Aorta (tissue), 5 donors: ENCODE measurements around the gene BANF1. TPM values are rescaled to one million over a fixed set of nuclear protein-coding genes. Genes with fewer than 3 reads are reported as not detected.
A peak's percentile ranks its signal among the peaks of the same experiment; 100 is the strongest.

Experiments used
- ATAC-seq: fragments of 200-7000 bp; cut with Tn5 transposase; one replicate; pipeline ENCODE4 v1.9.1; 2022; ENCODE audit warnings: moderate library complexity; ENCODE audit not compliant: low FRiP score
- DNase-seq, 2 donors: peaks; one replicate each; pipeline ENCODE4 v3.0.0-alpha.2; 2020
- H3K27ac ChIP-seq, 2 donors: one replicate each; pipeline ENCODE4 v1.5.1; 2013; ENCODE audit warnings: low read length in 2 of 2, mild to moderate bottlenecking in 2 of 2, moderate library complexity in 2 of 2, control low read depth in 1 of 2, inconsistent platforms in 1 of 2, low read depth in 1 of 2
- H3K27me3 ChIP-seq, 2 donors: one replicate each; pipeline ENCODE4 v1.6.1; 2013; ENCODE audit warnings: control low read depth in 1 of 2, low read length in 1 of 2, mild to moderate bottlenecking in 1 of 2, moderate library complexity in 1 of 2; ENCODE audit not compliant: insufficient read depth in 2 of 2, control insufficient read depth in 1 of 2
- H3K36me3 ChIP-seq, 2 donors: one replicate each; pipeline ENCODE4 v1.6.1; 2013; ENCODE audit warnings: control low read depth in 1 of 2, low read length in 1 of 2, mild to moderate bottlenecking in 1 of 2; ENCODE audit not compliant: insufficient read depth in 2 of 2, control insufficient read depth in 1 of 2
- H3K4me1 ChIP-seq, 2 donors: one replicate each; pipeline ENCODE4 v1.6.1; 2013; ENCODE audit warnings: low read length in 2 of 2, control low read depth in 1 of 2, mild to moderate bottlenecking in 1 of 2, moderate library complexity in 1 of 2; ENCODE audit not compliant: insufficient read depth in 2 of 2, control insufficient read depth in 1 of 2
- H3K4me3 ChIP-seq, 2 donors: one replicate each; pipeline ENCODE4 v1.5.1; 2013; ENCODE audit warnings: low read length in 2 of 2, control low read depth in 1 of 2, mild to moderate bottlenecking in 1 of 2
- H3K9me3 ChIP-seq: one replicate; pipeline ENCODE4 v1.6.1; 2013; ENCODE audit warnings: mild to moderate bottlenecking, low read length; ENCODE audit not compliant: control insufficient read depth
- WGBS, 2 donors: extraction: QIAGEN DNeasy Blood & Tissue Kit; methylation state at CpG; one replicate each; pipeline ENCODE4 v1.1.7; 2013; 5-methylcytosine and 5-hydroxymethylcytosine counted together
- intact Hi-C, 2 donors: fragments of 100-400 bp; cut with DNase I; formaldehyde crosslinking; loops; one replicate each; pipeline versions ENCODE4 v1.14.2 to v1.15.0; 2022
- polyA plus RNA-seq, 2 donors: library from polyadenylated mRNA; stranded (reverse); fragments of 200-250 nt; gene quantifications; one replicate each; pipeline ENCODE4 v1.2.3, GENCODE V29; 2013
- total RNA-seq, 2 donors: library from RNA; stranded (reverse); fragmentation: NEBNext Ultra II Directional; extraction: Animal tissue kit (Norgen Biotek cat#: 25700); gene quantifications; one replicate each; pipeline ENCODE4 v1.2.1, GENCODE V29; 2021
- donor health status: healthy with polysubstance abuse.
- donor health status: Bipolar disorder and iron deficiency.
- donor health status: DM: no; HTN: no; CAD: no.
- donor health status: DM: no; HTN: no; CAD: no.
- donor health status: DM: yes; HTN: yes; CAD: no.

Gene BANF1
- total and polyA plus RNA-seq, 4 donors: 136 to 187 (median 150) TPM

DNA sequence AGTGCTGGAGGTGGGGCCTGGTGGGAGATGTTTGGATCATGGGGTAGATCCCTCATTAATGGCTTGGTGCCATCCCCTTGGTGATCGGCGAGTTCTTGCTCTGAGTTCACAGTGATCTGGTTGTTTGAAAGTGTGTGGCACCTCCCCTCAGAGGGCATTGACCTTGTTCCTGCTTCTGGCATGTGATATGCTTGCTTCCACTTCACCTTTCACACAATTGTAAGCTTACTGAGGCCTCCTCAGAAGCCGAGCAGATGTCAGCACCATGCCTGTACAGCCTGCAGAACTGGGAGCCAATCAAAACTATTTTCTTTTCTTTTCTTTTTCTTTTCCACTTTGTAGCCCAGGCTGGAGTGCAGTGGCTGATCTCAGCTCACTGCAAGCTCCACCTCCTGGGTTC is 35.0 kb downstream of the BANF1 start:
- H3K27me3 ChIP-seq: no peaks in the 10 kb centered on the region
- intact Hi-C loops: no loop called here
- no peaks in the 10 kb centered on the region for H3K9me3 ChIP-seq
- WGBS, 2 donors: 87 to 93% methylated on average over 3 of the region's 3 CpGs
- no peaks in the 10 kb centered on the region for H3K36me3 ChIP-seq
- H3K4me1 ChIP-seq: no peaks in the 10 kb centered on the region
- no peak overlapping the region for H3K27ac ChIP-seq
- no peak for DNase-seq
- ATAC-seq: no peak
- H3K4me3 ChIP-seq: no peak overlapping the region

DNA sequence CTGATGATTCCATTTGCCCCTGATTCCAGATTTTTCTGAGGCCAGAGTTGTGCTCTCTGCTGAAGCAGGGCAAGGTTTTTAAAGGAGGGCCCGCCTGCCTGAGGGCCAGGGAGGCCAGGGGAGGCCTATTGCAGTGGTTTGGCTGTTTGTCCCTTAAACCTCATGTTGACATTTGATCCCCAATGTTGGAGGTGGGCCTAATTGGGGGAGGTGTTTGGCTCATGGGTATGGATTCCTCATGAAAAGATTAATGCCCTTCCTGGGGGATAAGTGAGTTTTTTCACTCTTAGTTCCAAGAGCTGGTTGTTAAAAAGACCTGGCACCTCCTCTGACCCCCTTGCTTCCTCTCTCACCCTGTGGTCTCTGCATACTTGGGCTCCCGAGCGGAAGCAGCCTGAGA is 37.5 kb downstream of the BANF1 start:
- H3K4me3 ChIP-seq: no peak overlapping the region
- no peaks in the 10 kb centered on the region for H3K4me1 ChIP-seq
- 90% methylated on average over 3 of the region's 3 CpGs for WGBS, 2 donors
- no peak for ATAC-seq
- no peak overlapping the region for H3K27ac ChIP-seq
- DNase-seq: no peak
- H3K27me3 ChIP-seq: no peaks in the 10 kb centered on the region
- no peaks in the 10 kb centered on the region for H3K36me3 ChIP-seq
- no peaks in the 10 kb centered on the region for H3K9me3 ChIP-seq
- intact Hi-C loops: no loop called here

DNA sequence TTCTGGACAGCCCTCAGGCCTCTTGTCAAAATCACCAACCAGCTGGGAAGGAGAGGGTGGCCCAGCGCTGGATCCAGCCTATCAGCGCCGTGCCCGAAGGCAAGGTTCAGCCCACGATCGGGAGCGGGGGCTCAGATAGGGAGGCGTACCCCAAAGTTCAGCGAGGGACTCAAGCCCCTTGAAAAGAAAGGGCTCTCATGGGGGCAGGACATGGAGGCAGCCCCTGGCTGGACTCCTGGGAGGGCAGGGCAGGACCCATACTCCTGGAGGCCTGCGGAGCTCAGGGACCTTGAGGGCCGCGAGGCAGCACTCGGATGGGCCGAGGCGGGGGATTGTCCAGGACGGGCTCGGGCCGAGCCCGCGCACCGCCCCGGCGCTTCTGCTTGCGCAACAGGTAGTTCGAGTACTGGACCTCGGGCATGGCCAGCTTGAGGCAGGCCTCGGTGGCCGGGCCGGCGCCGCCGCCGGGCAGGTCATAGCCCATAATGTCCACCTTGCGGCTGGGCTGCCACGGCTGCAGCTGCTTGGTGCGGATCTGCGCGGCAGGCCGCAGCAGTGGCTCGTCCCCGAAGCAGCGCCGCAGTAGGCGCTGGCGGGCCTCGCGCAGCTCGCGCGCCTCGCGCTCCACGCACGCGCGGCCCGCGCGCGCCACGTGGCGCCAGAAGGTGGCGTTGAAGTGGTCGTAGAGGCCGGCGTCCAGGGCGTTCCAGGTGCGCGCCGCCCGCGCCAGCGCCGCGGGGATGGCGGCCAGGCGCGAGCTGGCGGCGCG is 40.1 kb downstream of the BANF1 start:
- intact Hi-C loops: no loop called here
- Histone ChIP-seq H3K27me3 (no peaks in the 10 kb centered on the region), H3K9me3 (no peaks in the 10 kb centered on the region), H3K4me3 (no peak overlapping the region), H3K36me3 (no peaks in the 10 kb centered on the region), H3K4me1 (no peaks in the 10 kb centered on the region), H3K27ac (no peak overlapping the region)
- DNase-seq: no peak
- WGBS, 2 donors: 96 to 97% methylated on average over 81 of the region's 81 CpGs
- no peak for ATAC-seq

DNA sequence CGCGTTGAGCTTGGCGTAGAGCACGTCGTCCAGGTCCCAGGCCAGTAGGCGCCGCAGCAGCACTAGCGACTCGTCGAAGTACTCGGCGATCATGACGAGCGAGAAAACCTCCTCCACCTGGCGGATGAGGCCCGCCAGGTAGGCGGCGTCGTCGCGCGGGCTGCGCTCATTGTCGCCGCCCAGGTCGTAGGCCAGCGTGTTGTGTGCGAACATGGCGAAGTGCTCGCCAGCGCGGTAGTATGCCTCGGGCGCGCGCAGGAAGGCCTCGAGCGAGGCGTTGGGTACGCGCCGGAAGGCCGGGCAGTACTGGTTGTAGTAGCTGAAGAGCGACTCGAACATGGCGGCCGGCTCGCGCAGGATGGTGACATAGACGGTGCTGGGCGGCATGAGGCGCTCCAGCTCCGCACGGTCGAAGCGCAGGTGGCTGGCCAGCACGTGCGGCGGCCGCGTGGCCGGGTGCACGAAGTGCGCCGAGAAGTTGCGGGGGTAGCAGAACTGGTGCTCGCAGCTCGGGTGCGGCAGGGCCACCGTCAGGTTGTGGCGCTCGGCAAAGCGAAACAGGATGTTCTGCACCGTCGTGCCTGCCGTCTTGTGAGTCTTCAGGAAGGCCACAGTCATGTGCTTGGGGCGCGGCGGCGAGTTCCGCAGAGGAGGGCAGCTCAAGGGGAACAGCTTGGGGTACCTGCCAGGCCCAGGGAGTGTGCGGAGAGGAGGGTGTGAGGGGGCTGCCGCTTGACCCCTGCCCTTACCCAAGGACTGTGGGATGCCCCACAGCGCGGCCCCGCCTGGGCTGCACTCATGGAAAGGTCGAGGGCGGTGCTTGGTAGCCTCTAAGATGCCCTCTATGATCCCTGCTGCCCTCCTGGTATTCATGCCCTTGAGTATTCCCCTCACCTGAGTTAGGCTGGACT is 40.9 kb downstream of the BANF1 start:
- intact Hi-C loops: no loop called here
- H3K36me3 ChIP-seq: no peaks in the 10 kb centered on the region
- no peaks in the 10 kb centered on the region for H3K9me3 ChIP-seq
- ATAC-seq: no peak
- no peaks in the 10 kb centered on the region for H3K27me3 ChIP-seq
- WGBS, 2 donors: 97 to 98% methylated on average over 88 of the region's 88 CpGs
- H3K4me1 ChIP-seq: no peaks in the 10 kb centered on the region
- H3K27ac ChIP-seq: no peak overlapping the region
- no peak for DNase-seq
- no peak overlapping the region for H3K4me3 ChIP-seq

DNA sequence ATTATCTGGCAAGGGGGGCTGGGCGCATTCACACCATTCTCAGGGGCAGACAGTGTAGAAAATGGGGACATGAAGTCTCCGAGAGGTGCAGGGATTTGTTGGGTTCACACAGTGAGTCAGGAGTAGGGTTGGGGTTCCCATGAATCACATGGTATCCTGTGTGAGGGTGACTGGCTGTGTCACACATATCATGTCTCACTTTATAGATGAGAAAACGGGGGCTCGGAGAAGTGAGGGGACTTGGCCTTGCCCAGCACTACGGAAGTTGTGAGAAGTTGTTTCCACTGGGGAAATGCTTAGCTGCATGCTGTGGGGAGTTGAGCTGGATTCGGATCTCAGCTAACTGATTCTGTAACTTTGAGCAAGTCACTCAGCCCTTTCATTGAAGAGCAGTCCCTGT is 42.5 kb downstream of the BANF1 start:
- DNase-seq (no peak), ATAC-seq (no peak)
- Histone ChIP-seq H3K4me3 (no peak overlapping the region), H3K9me3 (no peaks in the 10 kb centered on the region), H3K36me3 (no peaks in the 10 kb centered on the region), H3K4me1 (no peaks in the 10 kb centered on the region), H3K27ac (no peak overlapping the region), H3K27me3 (no peaks in the 10 kb centered on the region)
- intact Hi-C loops: no loop called here
- WGBS, 2 donors: 67% methylated on average over 6 of the region's 6 CpGs

DNA sequence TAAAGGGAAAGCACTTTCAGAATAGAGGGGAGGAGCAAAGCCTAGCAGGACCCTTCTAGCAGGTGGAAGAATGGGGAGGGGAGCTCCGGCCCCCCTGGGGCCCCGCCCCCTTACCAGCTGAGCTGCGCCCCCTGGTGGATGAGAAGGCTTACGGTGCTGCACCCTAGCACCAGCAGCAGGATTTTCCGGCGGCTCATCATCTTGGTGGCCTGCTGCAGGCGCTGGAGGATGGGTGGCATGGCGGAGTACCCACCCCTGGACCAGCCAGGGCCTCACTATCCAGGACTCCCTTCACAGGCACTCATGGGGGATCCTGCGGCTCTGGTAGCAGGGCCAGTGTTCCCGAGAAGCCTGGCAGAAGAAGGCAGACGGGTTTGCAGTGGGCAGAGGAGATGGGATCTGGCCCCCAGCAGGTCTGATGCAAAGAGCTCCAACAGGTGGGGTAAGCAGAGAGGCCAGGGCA is 42.9 kb downstream of the BANF1 start:
- peak; percentile 77 for ATAC-seq
- Histone ChIP-seq H3K27ac (no peak overlapping the region), H3K9me3 (no peaks in the 10 kb centered on the region), H3K4me3 (no peak overlapping the region), H3K36me3 (no peaks in the 10 kb centered on the region), H3K27me3 (no peaks in the 10 kb centered on the region), H3K4me1 (no peaks in the 10 kb centered on the region)
- 16 to 21% methylated on average over 11 of the region's 11 CpGs for WGBS, 2 donors
- intact Hi-C loops: no loop called here
- peak; percentile 80 to 93 for DNase-seq

DNA sequence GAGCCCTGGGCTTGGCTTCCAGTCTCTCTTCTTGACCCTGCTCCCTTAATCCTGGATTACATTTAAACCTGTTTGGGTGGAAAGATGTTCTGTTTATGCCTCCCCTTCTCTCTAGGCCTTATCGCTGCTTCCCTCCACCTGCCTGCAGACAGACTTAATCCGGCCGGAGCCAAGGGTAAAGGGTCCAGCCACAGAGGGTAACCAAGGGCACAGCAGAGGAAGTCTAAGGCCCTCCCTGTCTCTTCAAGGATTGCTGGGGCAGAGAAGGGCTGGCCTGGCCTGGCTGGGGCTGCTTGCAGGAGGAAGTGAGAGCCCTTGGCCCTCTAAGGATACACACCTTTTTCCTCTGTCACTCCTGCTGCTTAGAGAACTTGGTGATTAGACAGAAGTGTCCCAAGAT is 44.6 kb downstream of the BANF1 start:
- Histone ChIP-seq H3K4me3 (no peak overlapping the region), H3K27ac (no peak overlapping the region), H3K27me3 (no peaks in the 10 kb centered on the region), H3K4me1 (no peaks in the 10 kb centered on the region), H3K9me3 (no peaks in the 10 kb centered on the region), H3K36me3 (no peaks in the 10 kb centered on the region)
- 94 to 95% methylated on average over 3 of the region's 3 CpGs for WGBS, 2 donors
- intact Hi-C loops: no loop called here
- ATAC-seq (no peak), DNase-seq (no peak)

DNA sequence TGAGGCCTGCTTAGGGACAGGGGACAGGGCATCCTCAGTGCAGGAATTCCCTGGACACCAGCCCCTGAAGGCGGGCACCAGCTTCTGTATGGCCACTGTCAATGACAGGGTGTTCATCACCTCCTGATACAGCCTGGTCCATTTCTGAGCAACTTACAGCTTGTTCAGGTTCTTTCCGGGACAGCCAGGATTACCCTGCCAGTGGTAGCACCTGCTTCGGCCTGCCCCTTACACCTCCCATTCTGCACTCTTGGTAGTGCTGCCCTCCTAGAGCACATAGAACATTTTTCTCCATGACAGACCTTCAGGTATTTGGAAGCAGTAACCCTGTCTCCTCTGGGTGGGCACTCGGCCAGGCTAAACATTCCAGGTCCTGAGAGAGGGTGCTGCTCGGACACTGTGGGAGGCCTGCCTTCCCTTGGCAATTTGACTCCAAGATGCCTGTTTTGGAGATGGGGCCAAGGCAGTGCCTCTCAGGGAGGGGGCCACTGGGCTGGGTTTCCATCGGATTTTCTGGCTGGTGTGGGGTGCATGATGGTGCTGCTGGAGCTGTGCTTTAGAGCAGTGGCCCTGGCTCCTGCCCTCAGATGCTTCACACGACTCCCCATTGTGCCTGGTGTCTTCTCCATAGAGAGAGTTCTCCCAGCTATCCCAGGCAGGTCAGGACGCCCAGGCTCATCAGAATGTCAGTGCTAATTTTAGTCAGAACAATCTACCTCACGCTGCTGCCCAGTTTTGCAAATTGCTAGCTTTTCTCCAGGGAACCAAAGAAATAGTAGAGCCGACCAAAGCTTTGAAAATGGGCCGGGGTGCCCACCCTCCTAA is 45.5 kb downstream of the BANF1 start:
- Histone ChIP-seq H3K4me1 (no peaks in the 10 kb centered on the region), H3K9me3 (no peaks in the 10 kb centered on the region), H3K4me3 (no peak overlapping the region), H3K27ac (no peak overlapping the region), H3K36me3 (no peaks in the 10 kb centered on the region), H3K27me3 (no peaks in the 10 kb centered on the region)
- 39% methylated on average over 11 of the region's 11 CpGs for WGBS, 2 donors
- ATAC-seq: no peak
- intact Hi-C loops: no loop called here
- DNase-seq: peak in 1 of 2 donors; percentile 68
